ENCODE measurements around the gene TSPAN11. TPM values are rescaled to one million over a fixed set of nuclear protein-coding genes. Genes with fewer than 3 reads are reported as not detected.
A peak's percentile ranks its signal among the peaks of the same experiment; 100 is the strongest.
"Not testable (repeated sequence)": the region's sequence is repeated elsewhere in the genome, so short reads cannot be mapped to it uniquely, and the experiment has no call there.

The TSPAN11 gene
- total RNA-seq, 2 donors from 2014 or later, result 0.26 to 0.66 TPM

- no peaks in the 10 kb centered on the region for H3K36me3 ChIP-seq (replicated peaks in 1 of 2; ENCODE audit: insufficient read depth in 1 of 2, low read depth in 2 of 2)
- DNase-seq (no peak), ATAC-seq (no peak)
- 74 to 85% methylated on average over 5 of the region's 5 CpGs for WGBS, 2 donors
- H3K4me3 ChIP-seq, result no peak overlapping the region
- intact Hi-C loops (cut with DNase I), result no loop called here
- no peaks in the 10 kb centered on the region for H3K9me3 ChIP-seq
- H3K27ac ChIP-seq, result no peak overlapping the region
- TF ChIP-seq CTCF (IDR thresholded peaks at IDR 0.05) (no peak), POLR2A (IDR thresholded peaks at IDR 0.05) (no peak)
- no peaks in the 10 kb centered on the region for H3K27me3 ChIP-seq
- H3K4me1 ChIP-seq, result no peaks in the 10 kb centered on the region
Measured at GRCh38 chr12:31011336-31011735, 84.8 kb downstream of the TSPAN11 start.

DNA sequence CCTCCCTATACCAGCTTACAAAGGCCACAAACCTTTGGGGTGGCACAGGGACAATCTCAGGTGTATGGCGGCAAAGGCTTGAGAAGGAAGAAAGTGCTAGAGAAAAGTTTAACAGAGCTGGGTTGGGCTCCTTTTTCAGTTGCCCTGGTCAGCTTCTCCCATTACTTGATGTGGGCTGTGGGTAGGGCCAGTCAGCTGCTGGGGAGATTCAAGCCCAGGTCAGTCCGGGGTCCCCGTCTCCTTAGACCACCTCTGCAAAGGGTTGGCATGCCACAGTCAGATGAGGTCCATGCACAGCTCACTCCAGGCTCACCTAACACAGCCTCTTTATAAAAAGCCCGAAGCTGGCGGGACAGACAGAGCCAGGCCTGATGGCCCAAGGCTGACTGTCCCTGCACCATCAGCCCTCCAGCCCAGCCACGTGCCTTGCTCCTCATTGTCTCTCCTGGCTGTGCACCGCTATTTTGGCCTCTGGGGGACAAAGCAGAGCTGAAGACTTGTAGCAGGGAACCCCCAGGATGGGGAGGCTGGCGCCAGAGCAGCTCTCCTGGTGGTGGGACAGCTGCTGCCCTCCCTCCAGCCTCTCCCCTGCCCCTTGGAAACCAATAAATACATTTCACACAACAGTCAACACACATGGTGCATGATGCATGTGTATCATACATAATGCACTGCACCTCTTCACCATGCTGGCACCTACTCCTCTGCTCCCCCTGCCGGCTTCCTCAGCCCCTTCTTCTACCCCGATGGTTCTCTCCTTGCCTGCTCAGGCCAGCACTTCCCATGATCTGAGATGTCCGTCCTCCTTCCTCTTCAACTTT is 85.4 kb downstream of the TSPAN11 start:
- no peaks in the 10 kb centered on the region for H3K27me3 ChIP-seq
- no peaks in the 10 kb centered on the region for H3K4me1 ChIP-seq
- H3K9me3 ChIP-seq, result no peaks in the 10 kb centered on the region
- DNase-seq, result peak in 1 of 4 donors; percentile 25
- H3K4me3 ChIP-seq, result no peak overlapping the region
- no peaks in the 10 kb centered on the region for H3K36me3 ChIP-seq (replicated peaks in 1 of 2; ENCODE audit: insufficient read depth in 1 of 2, low read depth in 2 of 2)
- 77 to 84% methylated on average over 11 of the region's 11 CpGs for WGBS, 2 donors
- TF ChIP-seq POLR2A (IDR thresholded peaks at IDR 0.05) (no peak), CTCF (IDR thresholded peaks at IDR 0.05) (peak in 2 of 7 experiments; percentile 15 to 22)
- intact Hi-C loops (cut with DNase I), result no loop called here
- ATAC-seq, result no peak
- H3K27ac ChIP-seq, result no peak overlapping the region

- H3K4me1 ChIP-seq; DNase-seq; H3K27ac ChIP-seq; H3K4me3 ChIP-seq; H3K9me3 ChIP-seq; H3K27me3 ChIP-seq; ATAC-seq; intact Hi-C loops (cut with DNase I); H3K36me3 ChIP-seq (replicated peaks in 1 of 2; ENCODE audit: insufficient read depth in 1 of 2, low read depth in 2 of 2): not testable (repeated sequence)
- WGBS, 2 donors, result 66 to 72% methylated on average over 7 of the region's 7 CpGs
Measured at GRCh38 chr12:31012567-31012891, 86.0 kb downstream of the TSPAN11 start.

DNA sequence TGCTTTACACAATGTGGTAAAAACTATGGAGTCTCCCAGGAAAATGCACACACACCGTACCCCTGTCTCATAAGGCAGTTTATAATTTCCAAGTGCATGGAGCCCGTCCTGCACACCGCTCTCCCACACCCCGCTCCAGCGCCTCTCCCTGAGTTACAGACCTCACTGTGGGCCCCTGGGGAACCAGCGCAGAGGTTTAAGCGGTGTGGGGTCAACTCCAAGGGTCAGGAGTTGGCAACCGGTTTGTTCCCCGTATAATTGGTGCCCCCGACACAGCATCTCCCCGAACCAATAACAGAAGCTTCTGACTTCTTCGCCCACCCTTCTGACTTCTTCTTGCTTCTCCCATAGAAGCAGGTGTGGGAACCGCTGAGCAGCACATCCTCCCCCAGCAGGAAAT is 88.7 kb downstream of the TSPAN11 start:
- no peaks in the 10 kb centered on the region for H3K27me3 ChIP-seq
- 92 to 94% methylated on average over 13 of the region's 13 CpGs for WGBS, 2 donors
- intact Hi-C loops (cut with DNase I), result no loop called here
- DNase-seq (no peak), ATAC-seq (no peak)
- H3K36me3 ChIP-seq (replicated peaks in 1 of 2; ENCODE audit: insufficient read depth in 1 of 2, low read depth in 2 of 2), result no peaks in the 10 kb centered on the region
- no peak overlapping the region for H3K4me3 ChIP-seq
- no peak overlapping the region for H3K27ac ChIP-seq
- no peaks in the 10 kb centered on the region for H3K4me1 ChIP-seq
- no peaks in the 10 kb centered on the region for H3K9me3 ChIP-seq
- TF ChIP-seq POLR2A (IDR thresholded peaks at IDR 0.05) (no peak), CTCF (IDR thresholded peaks at IDR 0.05) (no peak)

- H3K4me1 ChIP-seq, result no peaks in the 10 kb centered on the region
- H3K36me3 ChIP-seq (replicated peaks in 1 of 2; ENCODE audit: insufficient read depth in 1 of 2, low read depth in 2 of 2), result no peaks in the 10 kb centered on the region
- H3K27me3 ChIP-seq, result no peaks in the 10 kb centered on the region
- 80 to 82% methylated on average over 9 of the region's 9 CpGs for WGBS, 2 donors
- H3K27ac ChIP-seq, result no peak overlapping the region
- TF ChIP-seq CTCF (IDR thresholded peaks at IDR 0.05), result no peak
- TF ChIP-seq POLR2A (IDR thresholded peaks at IDR 0.05), result no peak
- no peaks in the 10 kb centered on the region for H3K9me3 ChIP-seq
- no peak for DNase-seq
- ATAC-seq, result no peak
- H3K4me3 ChIP-seq, result no peak overlapping the region
- intact Hi-C loops (cut with DNase I), result no loop called here
Measured at GRCh38 chr12:31016057-31016456, 89.5 kb downstream of the TSPAN11 start.

Measured in body of pancreas (tissue), 4 donors.